ENCODE data around the gene POLR3B.

DNA sequence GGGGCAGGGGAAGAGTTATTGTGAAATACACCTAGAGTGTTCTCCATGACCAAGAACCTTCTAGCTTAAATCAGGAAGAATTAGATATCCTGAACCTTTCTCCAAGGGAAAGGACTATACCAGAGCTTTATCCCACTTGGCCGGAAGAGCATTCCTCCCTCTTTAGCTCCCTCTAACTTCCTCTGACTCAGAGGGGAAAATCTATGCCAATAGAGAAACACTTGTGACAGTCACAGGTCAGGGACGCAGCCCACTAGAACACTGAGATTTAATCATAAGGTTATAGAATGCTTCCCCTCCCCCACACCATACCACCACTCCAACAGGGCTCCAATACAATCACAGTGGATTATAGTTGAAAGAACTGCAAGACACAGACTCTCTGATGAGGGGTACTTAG lies 169.8 kb downstream of the POLR3B start:
- TF ChIP-seq, protein P1, sequence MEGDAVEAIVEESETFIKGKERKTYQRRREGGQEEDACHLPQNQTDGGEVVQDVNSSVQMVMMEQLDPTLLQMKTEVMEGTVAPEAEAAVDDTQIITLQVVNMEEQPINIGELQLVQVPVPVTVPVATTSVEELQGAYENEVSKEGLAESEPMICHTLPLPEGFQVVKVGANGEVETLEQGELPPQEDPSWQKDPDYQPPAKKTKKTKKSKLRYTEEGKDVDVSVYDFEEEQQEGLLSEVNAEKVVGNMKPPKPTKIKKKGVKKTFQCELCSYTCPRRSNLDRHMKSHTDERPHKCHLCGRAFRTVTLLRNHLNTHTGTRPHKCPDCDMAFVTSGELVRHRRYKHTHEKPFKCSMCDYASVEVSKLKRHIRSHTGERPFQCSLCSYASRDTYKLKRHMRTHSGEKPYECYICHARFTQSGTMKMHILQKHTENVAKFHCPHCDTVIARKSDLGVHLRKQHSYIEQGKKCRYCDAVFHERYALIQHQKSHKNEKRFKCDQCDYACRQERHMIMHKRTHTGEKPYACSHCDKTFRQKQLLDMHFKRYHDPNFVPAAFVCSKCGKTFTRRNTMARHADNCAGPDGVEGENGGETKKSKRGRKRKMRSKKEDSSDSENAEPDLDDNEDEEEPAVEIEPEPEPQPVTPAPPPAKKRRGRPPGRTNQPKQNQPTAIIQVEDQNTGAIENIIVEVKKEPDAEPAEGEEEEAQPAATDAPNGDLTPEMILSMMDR (IDR thresholded peaks at IDR 0.05), result no peak
- TF ChIP-seq POLR2A (IDR thresholded peaks at IDR 0.05), result no peak
